K562 (cell line): Measurements from ENCODE around the gene SPATA2L. TPM values are rescaled to one million over a fixed set of nuclear protein-coding genes. Genes with fewer than 3 reads are reported as not detected.
A peak's percentile ranks its signal among the peaks of the same experiment; 100 is the strongest.

ENCODE experiments used
- CHD4 ChIP-seq: fragments of 200-600 bp; sonication (generic); IDR thresholded peaks from 3 replicates; pipeline ENCODE4 v1.6.1; 2012; ENCODE audit warnings: low read depth, mild to moderate bottlenecking, mixed read lengths, low read length, inconsistent platforms; ENCODE audit not compliant: insufficient read depth, insufficient replicate concordance, poor library complexity, severe bottlenecking
- CREBBP ChIP-seq: IDR thresholded peaks from one replicate; pipeline ENCODE4 v1.6.1; 2012; ENCODE audit warnings: low read depth, mild to moderate bottlenecking, control low read depth, inconsistent platforms, low read length
- ELF1 ChIP-seq: fragments of 200-800 bp; sonication (Bioruptor generic); IDR thresholded peaks from 2 replicates; pipeline ENCODE4 v1.6.1; 2016; ENCODE audit warnings: missing genetic modification characterization, missing compliant biosample characterization
- GATAD2B ChIP-seq: fragments of 450-650 bp; IDR thresholded peaks from 2 replicates; pipeline ENCODE4 v1.6.1; 2017; ENCODE audit warnings: mild to moderate bottlenecking, borderline replicate concordance
- HLTF ChIP-seq: fragments of 450-650 bp; IDR thresholded peaks from 2 replicates; pipeline ENCODE4 v1.6.1; 2016
- PHTF2 ChIP-seq: fragments of 250-450 bp; sonication (Bioruptor Pico); IDR thresholded peaks from 2 replicates; pipeline ENCODE4 v1.5.0; 2021; ENCODE audit warnings: mild to moderate bottlenecking
- RAD21 ChIP-seq, 2 experiments: fragments of 250-450 bp in 1 of 2; fragments of 450-650 bp in 1 of 2; sonication (Bioruptor Pico) in 1 of 2; formaldehyde crosslinking in 1 of 2; IDR thresholded peaks in 1 of 2; conservative IDR thresholded peaks in 1 of 2; 2 replicates each; pipeline versions ENCODE4 v1.4.0 to v1.8.0; 2020 to 2022; ENCODE audit warnings: mild to moderate bottlenecking in 2 of 2, moderate library complexity in 1 of 2
- RBFOX2 ChIP-seq: fragments of 200-400 bp; formaldehyde crosslinking; IDR thresholded peaks from 2 replicates; pipeline ENCODE4 v1.6.1; 2017; ENCODE audit warnings: low read depth, mild to moderate bottlenecking, low read length, moderate library complexity
- ZNF133 ChIP-seq: fragments of 250-450 bp; sonication (Bioruptor Pico); IDR thresholded peaks from 2 replicates; pipeline ENCODE4 v1.4.0; 2020; ENCODE audit warnings: mild to moderate bottlenecking
- ZNF3 ChIP-seq: fragments of 250-450 bp; sonication (Bioruptor Pico); IDR thresholded peaks from 2 replicates; pipeline ENCODE4 v1.5.0; 2021; ENCODE audit warnings: mild to moderate bottlenecking, moderate library complexity
- polyA plus RNA-seq, 8 experiments: library from polyadenylated mRNA; depleted of rRNA in 4 of 8; stranded (reverse) in 5 of 8; unstranded in 3 of 8; fragments of >200 nt; fragmentation: Nextera tagmentation in 2 of 8; fragmentation: Illumina TruSeq in 1 of 8; extraction: Ambion mirVana in 2 of 8; extraction: Trizol in 1 of 8; gene quantifications; 2 replicates each; pipeline versions ENCODE4 v1.2.1 to v1.2.3, GENCODE V29; 2011 to 2014; ENCODE audit warnings: inconsistent platforms in 1 of 8, missing spikeins in 1 of 8
- total RNA-seq, 7 experiments: library from RNA; depleted of rRNA in 6 of 7; stranded (reverse); fragments of >200 nt in 6 of 7; fragmentation: Illumina TruSeq in 2 of 7; extraction: Trizol in 2 of 7; gene quantifications; 2 replicates each; pipeline versions ENCODE4 v1.2.1 to v1.2.3, GENCODE V29; 2011 to 2021; ENCODE audit warnings: low replicate concordance in 1 of 7
- TF ChIP-seq, protein P1 (sequence below): fragments of 450-650 bp; IDR thresholded peaks from 2 replicates; pipeline ENCODE4 v1.6.1; 2018; ENCODE audit warnings: mild to moderate bottlenecking, low read depth; ENCODE audit not compliant: partially characterized antibody
- TF ChIP-seq, protein P2 (sequence below): fragments of 450-650 bp; IDR thresholded peaks from 2 replicates; pipeline ENCODE4 v1.6.1; 2017; ENCODE audit warnings: mild to moderate bottlenecking, moderate library complexity
- TF ChIP-seq, protein P3 (sequence below): sonication (generic); formaldehyde crosslinking; IDR thresholded peaks from 2 replicates; pipeline ENCODE4 v1.8.0; 2023; ENCODE audit warnings: mild to moderate bottlenecking, missing genetic modification reagents

Gene SPATA2L
- total and polyA plus RNA-seq, 9 of the 15 experiments (the other 6 are each of a cell fraction or from before 2014, with no cell fraction given), result 0.13 to 19.2 (median 4.8) TPM; not detected in 1

DNA sequence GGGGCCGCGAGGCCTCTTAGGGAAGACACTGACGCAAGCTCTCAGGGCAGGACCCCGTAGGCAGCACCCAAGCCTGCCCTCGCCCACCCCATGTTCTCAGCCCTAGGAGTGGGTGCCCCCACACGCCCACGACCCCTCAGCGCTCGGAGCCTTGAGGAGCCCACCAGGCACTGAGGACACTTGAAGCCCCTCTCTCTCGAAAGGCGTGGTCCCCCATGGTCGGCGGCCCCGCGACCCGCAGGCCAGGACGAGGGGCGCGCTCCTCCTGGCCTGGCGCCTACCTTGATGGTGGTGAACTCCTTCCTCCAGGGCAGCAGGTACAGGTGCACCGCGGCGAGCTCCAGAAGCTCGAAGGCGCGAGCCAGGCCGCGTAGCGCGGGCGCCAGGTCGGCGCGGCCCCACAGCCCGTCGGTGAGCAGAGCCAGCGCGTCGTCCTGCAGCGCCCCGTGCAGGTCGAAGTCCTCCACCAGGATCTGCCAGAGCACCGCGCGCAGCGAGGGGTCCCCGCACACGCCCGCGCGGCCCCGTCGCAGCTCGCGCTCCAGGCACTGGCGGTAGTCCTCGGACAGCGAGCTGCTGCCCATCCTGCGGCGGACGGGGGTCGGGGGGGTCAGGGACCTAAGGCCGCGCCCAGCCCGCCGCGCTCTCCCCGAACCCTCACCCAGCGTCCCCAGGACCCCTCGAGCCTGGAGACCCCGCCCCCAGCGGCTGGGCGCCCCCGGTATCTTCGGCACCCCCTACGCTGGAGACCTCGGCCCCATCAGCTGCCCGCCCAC, 668 bp downstream of the SPATA2L start (continued):
- TF ChIP-seq, protein P1, sequence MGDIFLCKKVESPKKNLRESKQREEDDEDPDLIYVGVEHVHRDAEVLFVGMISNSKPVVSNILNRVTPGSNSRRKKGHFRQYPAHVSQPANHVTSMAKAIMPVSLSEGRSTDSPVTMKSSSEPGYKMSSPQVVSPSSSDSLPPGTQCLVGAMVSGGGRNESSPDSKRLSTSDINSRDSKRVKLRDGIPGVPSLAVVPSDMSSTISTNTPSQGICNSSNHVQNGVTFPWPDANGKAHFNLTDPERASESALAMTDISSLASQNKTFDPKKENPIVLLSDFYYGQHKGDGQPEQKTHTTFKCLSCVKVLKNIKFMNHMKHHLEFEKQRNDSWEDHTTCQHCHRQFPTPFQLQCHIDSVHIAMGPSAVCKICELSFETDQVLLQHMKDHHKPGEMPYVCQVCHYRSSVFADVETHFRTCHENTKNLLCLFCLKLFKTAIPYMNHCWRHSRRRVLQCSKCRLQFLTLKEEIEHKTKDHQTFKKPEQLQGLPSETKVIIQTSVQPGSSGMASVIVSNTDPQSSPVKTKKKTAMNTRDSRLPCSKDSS, result no peak
- no peak for TF ChIP-seq HLTF
- no peak for TF ChIP-seq PHTF2 (CRISPR knock-in tag)
- no peak for TF ChIP-seq ZNF133 (CRISPR knock-in tag)
- TF ChIP-seq RAD21 (CRISPR knock-in tag; conservative IDR thresholded peaks at IDR 0.05 in 1 of 2, IDR thresholded peaks at IDR 0.05 in 1 of 2), result peak in 1 of 2 experiments; percentile 34; a peak in 1 of 4 replicates
- TF ChIP-seq, protein P2, sequence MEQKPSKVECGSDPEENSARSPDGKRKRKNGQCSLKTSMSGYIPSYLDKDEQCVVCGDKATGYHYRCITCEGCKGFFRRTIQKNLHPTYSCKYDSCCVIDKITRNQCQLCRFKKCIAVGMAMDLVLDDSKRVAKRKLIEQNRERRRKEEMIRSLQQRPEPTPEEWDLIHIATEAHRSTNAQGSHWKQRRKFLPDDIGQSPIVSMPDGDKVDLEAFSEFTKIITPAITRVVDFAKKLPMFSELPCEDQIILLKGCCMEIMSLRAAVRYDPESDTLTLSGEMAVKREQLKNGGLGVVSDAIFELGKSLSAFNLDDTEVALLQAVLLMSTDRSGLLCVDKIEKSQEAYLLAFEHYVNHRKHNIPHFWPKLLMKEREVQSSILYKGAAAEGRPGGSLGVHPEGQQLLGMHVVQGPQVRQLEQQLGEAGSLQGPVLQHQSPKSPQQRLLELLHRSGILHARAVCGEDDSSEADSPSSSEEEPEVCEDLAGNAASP, result no peak
- TF ChIP-seq, protein P3, sequence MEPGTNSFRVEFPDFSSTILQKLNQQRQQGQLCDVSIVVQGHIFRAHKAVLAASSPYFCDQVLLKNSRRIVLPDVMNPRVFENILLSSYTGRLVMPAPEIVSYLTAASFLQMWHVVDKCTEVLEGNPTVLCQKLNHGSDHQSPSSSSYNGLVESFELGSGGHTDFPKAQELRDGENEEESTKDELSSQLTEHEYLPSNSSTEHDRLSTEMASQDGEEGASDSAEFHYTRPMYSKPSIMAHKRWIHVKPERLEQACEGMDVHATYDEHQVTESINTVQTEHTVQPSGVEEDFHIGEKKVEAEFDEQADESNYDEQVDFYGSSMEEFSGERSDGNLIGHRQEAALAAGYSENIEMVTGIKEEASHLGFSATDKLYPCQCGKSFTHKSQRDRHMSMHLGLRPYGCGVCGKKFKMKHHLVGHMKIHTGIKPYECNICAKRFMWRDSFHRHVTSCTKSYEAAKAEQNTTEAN, result no peak
- TF ChIP-seq ELF1 (tag), result no peak; the same call in 1 of the 2 replicates
- no peak for TF ChIP-seq CREBBP
- no peak for TF ChIP-seq GATAD2B
- TF ChIP-seq RBFOX2, result peak; percentile 39; the same call in 1 of the 2 replicates
- no peak for TF ChIP-seq ZNF3 (CRISPR knock-in tag)
- TF ChIP-seq CHD4, result no peak
